DOHH2 (cell line): ENCODE data around the gene KIF22.

Experiments
- EZH2phosphoT487 ChIP-seq: fragments of 200-600 bp; sonication (generic); IDR thresholded peaks from 2 replicates; pipeline ENCODE4 v1.6.1; 2017; ENCODE audit warnings: borderline replicate concordance, mild to moderate bottlenecking, antibody characterized with exemption, low read length, moderate library complexity, mixed read lengths
- TF ChIP-seq, protein P1 (sequence below): fragments of 200-600 bp; sonication (generic); IDR thresholded peaks from one replicate; pipeline ENCODE4 v1.5.1; 2014; ENCODE audit warnings: antibody characterized with exemption, mild to moderate bottlenecking, low read depth, low read length; ENCODE audit not compliant: poor library complexity, severe bottlenecking

DNA sequence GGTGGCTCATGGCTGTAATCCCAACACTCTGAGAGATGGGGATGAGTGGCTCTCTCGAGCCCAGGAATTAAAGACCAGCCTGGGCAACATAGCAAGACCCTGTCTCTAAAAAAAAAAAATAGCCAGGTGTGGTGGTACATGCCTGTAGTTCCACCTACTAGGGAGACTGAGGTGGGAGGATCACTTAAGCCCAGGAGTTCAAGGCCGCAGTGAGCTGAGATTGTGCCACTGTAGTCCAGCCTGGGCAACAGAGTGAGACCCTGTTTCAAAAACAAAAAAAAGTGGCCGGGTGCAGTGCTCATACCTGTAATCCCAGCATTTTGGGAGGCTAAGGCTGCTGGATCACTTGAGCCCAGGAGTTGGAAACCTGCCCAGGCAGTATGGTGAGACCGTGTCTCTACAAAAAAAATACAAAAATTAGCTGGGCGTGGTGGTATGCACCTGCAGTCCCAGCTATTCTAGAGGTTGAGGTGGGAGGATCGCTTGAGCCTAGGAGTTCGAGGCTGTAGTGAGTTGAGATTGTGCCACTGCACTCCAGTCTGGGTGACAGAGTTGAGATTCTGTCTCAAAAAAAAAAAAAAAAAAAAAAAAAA, 47.8 kb upstream of the KIF22 start:
- TF ChIP-seq, protein P1, sequence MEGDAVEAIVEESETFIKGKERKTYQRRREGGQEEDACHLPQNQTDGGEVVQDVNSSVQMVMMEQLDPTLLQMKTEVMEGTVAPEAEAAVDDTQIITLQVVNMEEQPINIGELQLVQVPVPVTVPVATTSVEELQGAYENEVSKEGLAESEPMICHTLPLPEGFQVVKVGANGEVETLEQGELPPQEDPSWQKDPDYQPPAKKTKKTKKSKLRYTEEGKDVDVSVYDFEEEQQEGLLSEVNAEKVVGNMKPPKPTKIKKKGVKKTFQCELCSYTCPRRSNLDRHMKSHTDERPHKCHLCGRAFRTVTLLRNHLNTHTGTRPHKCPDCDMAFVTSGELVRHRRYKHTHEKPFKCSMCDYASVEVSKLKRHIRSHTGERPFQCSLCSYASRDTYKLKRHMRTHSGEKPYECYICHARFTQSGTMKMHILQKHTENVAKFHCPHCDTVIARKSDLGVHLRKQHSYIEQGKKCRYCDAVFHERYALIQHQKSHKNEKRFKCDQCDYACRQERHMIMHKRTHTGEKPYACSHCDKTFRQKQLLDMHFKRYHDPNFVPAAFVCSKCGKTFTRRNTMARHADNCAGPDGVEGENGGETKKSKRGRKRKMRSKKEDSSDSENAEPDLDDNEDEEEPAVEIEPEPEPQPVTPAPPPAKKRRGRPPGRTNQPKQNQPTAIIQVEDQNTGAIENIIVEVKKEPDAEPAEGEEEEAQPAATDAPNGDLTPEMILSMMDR = no peak
- no peak for TF ChIP-seq EZH2phosphoT487
